Measurements from ENCODE around the gene OR12D1. TPM values are rescaled to one million over a fixed set of nuclear protein-coding genes. Genes with fewer than 3 reads are reported as not detected.

OR12D1 gene
- polyA plus RNA-seq, 2 of the 4 experiments (the other 2 are of a cell fraction): not detected

- no CpG with 5 or more reads among the region's 1 CpG for WGBS (ENCODE audit: missing lambda C conversion rate)
- FAIRE-seq: no peak
- no peak for ATAC-seq
- CTCF ChIA-PET: no interaction called here
- H3K27ac ChIP-seq: no peak overlapping the region
- no peak overlapping the region for H3K4me3 ChIP-seq
- TF ChIP-seq FOSB (CRISPR knock-in tag; IDR thresholded peaks at IDR 0.05) (no peak), ZC3H11A (IDR thresholded peaks at IDR 0.05) (no peak), E2F6 (IDR thresholded peaks at IDR 0.05; ENCODE audit: borderline replicate concordance, low read depth) (no peak), SREBF2 (IDR thresholded peaks at IDR 0.05) (no peak), ESRRA (IDR thresholded peaks at IDR 0.05; ENCODE audit: borderline replicate concordance, low read length) (no peak), HMGXB4 (CRISPR knock-in tag; IDR thresholded peaks at IDR 0.05; ENCODE audit: borderline replicate concordance) (no peak), MAX (IDR thresholded peaks at IDR 0.05) (no peak), PBX3 (IDR thresholded peaks at IDR 0.05) (no peak), MYC (IDR thresholded peaks at IDR 0.05; ENCODE audit: borderline replicate concordance, low read length) (no peak), TFCP2L1 (CRISPR knock-in tag; IDR thresholded peaks at IDR 0.05) (no peak), BHLHE40 (IDR thresholded peaks at IDR 0.05; ENCODE audit: low read depth, low read length) (no peak), CHD4 (IDR thresholded peaks at IDR 0.05; ENCODE audit: borderline replicate concordance) (no peak), MAZ (IDR thresholded peaks at IDR 0.05; ENCODE audit: borderline replicate concordance, low read depth, low read length) (no peak), JUNB (IDR thresholded peaks at IDR 0.05) (no peak), CHD2 (IDR thresholded peaks at IDR 0.05; ENCODE audit: low read length, partially characterized antibody) (no peak), RARB (CRISPR knock-in tag; IDR thresholded peaks at IDR 0.05) (no peak), NPAS2 (CRISPR knock-in tag; IDR thresholded peaks at IDR 0.05; ENCODE audit: borderline replicate concordance) (no peak), HOXB5 (CRISPR knock-in tag; IDR thresholded peaks at IDR 0.05) (no peak)
- H3K9me3 ChIP-seq: no peaks in the 10 kb centered on the region
- DNase-seq (ENCODE audit: low read depth in 1 of 2, low spot score in 1 of 2): no peak
- H3K4me2 ChIP-seq: no peak overlapping the region
- POLR2A ChIA-PET: no interaction called here
- no peaks in the 10 kb centered on the region for H3K4me1 ChIP-seq
Measured at GRCh38 chr6:29447670-29448069, 32.9 kb downstream of the OR12D1 start.

- Histone ChIP-seq H3K27ac (no peak overlapping the region), H3K4me2 (no peak overlapping the region), H3K4me1 (no peaks in the 10 kb centered on the region), H3K4me3 (no peak overlapping the region), H3K9me3 (no peaks in the 10 kb centered on the region)
- ChIA-PET CTCF (no interaction called here), POLR2A (no interaction called here)
- DNase-seq (ENCODE audit: low read depth in 1 of 2, low spot score in 1 of 2) (no peak), FAIRE-seq (no peak), ATAC-seq (no peak)
- TF ChIP-seq BCL3 (IDR thresholded peaks at IDR 0.05): no peak
- no peak for TF ChIP-seq BHLHE40 (IDR thresholded peaks at IDR 0.05; ENCODE audit: low read depth, low read length)
- no peak for TF ChIP-seq JUN (IDR thresholded peaks at IDR 0.05)
- TF ChIP-seq HOXB5 (CRISPR knock-in tag; IDR thresholded peaks at IDR 0.05): no peak
- no peak for TF ChIP-seq ELK1 (IDR thresholded peaks at IDR 0.05; ENCODE audit: low read depth, low read length)
- TF ChIP-seq PBX3 (IDR thresholded peaks at IDR 0.05): no peak
- no peak for TF ChIP-seq TP53 (CRISPR knock-in tag; IDR thresholded peaks at IDR 0.05)
- WGBS (ENCODE audit: missing lambda C conversion rate): 3% methylated on average over 3 of the region's 3 CpGs
Measured at GRCh38 chr6:29451471-29452193, 36.9 kb downstream of the OR12D1 start.
